RPMI8226 (cell line): ENCODE data around the gene PTPRD.
A peak's percentile ranks its signal among the peaks of the same experiment; 100 is the strongest.

Source experiments
- DNase-seq: peaks from one replicate; pipeline ENCODE4 v3.0.0-alpha.2; 2015

The PTPRD gene

GRCh38 chr9:8850914-8851313, 1761.9 kb downstream of the PTPRD start:
- DNase-seq = no peak

GRCh38 chr9:8845808-8846207, 1767.0 kb downstream of the PTPRD start:
- DNase-seq = no peak

GRCh38 chr9:8845376-8845775, 1767.4 kb downstream of the PTPRD start:
- no peak for DNase-seq

GRCh38 chr9:8844549-8844948, 1768.3 kb downstream of the PTPRD start:
- DNase-seq = no peak

GRCh38 chr9:8842402-8843193, 1770.2 kb downstream of the PTPRD start:
- no peak for DNase-seq

GRCh38 chr9:8838136-8838535, 1774.7 kb downstream of the PTPRD start:
- DNase-seq = no peak

GRCh38 chr9:8835291-8835690, 1777.5 kb downstream of the PTPRD start:
- no peak for DNase-seq

GRCh38 chr9:8832955-8833354, 1779.8 kb downstream of the PTPRD start:
- DNase-seq = no peak

GRCh38 chr9:8832386-8832785, 1780.4 kb downstream of the PTPRD start:
- DNase-seq = no peak

- no peak for DNase-seq
Measured at GRCh38 chr9:8831568-8831967, 1781.2 kb downstream of the PTPRD start.

GRCh38 chr9:8826281-8826680, 1786.5 kb downstream of the PTPRD start:
- DNase-seq = no peak

- no peak for DNase-seq
Measured at GRCh38 chr9:8825585-8826147, 1787.1 kb downstream of the PTPRD start.

- no peak for DNase-seq
Measured at GRCh38 chr9:8823131-8823895, 1789.5 kb downstream of the PTPRD start.

- no peak for DNase-seq
Measured at GRCh38 chr9:8822667-8823025, 1790.2 kb downstream of the PTPRD start.

GRCh38 chr9:8821910-8822666, 1790.7 kb downstream of the PTPRD start:
- DNase-seq = peak; percentile 31

- no peak for DNase-seq
Measured at GRCh38 chr9:8817335-8817734, 1795.5 kb downstream of the PTPRD start.

- DNase-seq = no peak
Measured at GRCh38 chr9:8816361-8816760, 1796.4 kb downstream of the PTPRD start.

- no peak for DNase-seq
Measured at GRCh38 chr9:8815931-8816330, 1796.9 kb downstream of the PTPRD start.

GRCh38 chr9:8815219-8815618, 1797.6 kb downstream of the PTPRD start:
- no peak for DNase-seq

- no peak for DNase-seq
Measured at GRCh38 chr9:8812888-8813287, 1799.9 kb downstream of the PTPRD start.

GRCh38 chr9:8809741-8810140, 1803.1 kb downstream of the PTPRD start:
- no peak for DNase-seq

- no peak for DNase-seq
Measured at GRCh38 chr9:8806150-8806549, 1806.7 kb downstream of the PTPRD start.

- DNase-seq = no peak
Measured at GRCh38 chr9:8804613-8805012, 1808.2 kb downstream of the PTPRD start.
